Middle frontal gyrus (tissue), 1 donor: ENCODE data around the gene TELO2.
"Not testable (repeated sequence)": the region's sequence is repeated elsewhere in the genome, so short reads cannot be mapped to it uniquely, and the experiment has no call there.

ENCODE experiments used
- DNase-seq: peaks from one replicate; pipeline ENCODE4 v3.0.0-alpha.2; 2015; ENCODE audit warnings: low spot score; ENCODE audit errors: extremely low spot score

TELO2 gene

GRCh38 chr16:1457489-1458245 lies 35.5 kb upstream of the TELO2 start:
- DNase-seq: no peak

DNA sequence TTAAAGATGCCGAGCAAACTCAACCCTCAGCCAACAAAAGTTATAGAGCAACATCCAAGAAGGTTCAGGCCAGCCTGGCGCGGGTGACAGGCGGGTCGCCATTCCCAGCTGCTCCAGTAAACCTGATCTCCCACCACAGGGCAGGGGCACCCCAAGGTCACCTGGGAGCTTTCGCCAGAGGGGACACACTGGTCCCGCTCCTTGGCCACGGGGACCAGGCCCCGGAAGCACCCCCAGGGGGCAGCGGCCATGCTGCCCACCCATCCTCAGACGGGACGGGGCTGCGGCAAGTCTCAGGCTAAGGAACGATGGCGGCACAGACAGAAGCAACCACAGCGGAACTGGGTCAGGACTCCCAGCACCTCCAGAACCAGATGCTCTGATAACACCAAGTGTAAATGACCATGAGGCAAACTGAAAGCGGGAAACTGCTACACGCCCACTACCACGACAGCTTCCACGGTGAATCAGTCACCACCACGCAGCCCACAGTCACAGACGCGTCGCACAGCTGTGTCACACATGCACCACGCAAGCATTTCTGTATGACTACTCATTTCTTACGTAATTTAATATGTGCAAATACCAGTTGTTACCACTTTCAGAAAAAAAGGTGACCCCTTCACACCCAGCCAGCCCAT lies 34.7 kb upstream of the TELO2 start:
- DNase-seq: no peak

DNA sequence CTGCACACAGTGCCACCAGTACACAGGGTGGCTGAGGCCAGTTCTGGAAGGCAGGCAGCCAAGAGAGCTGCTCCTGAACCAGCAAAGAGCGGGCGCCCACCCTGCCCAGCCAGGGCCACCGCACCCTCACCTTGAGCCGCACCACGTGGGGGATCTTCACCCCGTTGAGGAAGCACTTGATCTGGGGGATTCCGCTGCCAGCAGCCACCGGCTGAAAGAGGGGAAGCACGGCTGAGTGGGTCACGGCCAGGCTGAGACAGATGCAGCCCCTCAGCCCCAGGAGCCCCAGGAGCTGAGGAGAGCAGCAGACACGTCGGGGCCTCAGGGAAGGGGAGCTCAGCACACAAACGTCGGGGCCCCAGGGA lies 34.2 kb upstream of the TELO2 start:
- DNase-seq: no peak

- no peak for DNase-seq
Observed at GRCh38 chr16:1459967-1460366, 33.2 kb upstream of the TELO2 start.

DNA sequence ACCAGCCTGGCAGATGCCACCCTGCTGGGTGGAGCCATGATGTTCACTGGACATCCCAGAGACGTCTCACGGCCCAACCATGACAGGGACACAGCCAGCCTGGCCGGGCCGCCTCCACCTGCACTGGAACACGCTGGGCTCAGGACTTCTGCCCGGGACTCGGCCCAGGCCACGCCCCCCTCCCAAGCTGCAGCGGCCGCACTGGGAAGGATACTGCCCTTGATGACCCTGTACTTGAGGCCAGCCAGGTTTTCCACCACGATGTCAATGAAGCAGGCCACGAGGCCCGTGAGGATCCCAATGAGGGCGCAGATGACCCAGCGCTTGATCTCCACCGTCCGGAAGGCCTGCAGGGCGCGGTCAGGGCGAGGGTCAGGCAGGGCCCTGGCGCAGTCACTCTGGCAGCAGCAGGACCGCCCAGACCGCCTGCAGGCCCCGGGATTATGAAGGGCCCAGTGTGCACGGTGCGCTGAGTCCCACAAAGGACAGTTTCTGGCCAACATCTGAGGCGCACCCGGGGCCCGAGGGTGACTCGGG lies 32.5 kb upstream of the TELO2 start:
- no peak for DNase-seq

GRCh38 chr16:1461146-1461545 lies 32.0 kb upstream of the TELO2 start:
- no peak for DNase-seq

DNA sequence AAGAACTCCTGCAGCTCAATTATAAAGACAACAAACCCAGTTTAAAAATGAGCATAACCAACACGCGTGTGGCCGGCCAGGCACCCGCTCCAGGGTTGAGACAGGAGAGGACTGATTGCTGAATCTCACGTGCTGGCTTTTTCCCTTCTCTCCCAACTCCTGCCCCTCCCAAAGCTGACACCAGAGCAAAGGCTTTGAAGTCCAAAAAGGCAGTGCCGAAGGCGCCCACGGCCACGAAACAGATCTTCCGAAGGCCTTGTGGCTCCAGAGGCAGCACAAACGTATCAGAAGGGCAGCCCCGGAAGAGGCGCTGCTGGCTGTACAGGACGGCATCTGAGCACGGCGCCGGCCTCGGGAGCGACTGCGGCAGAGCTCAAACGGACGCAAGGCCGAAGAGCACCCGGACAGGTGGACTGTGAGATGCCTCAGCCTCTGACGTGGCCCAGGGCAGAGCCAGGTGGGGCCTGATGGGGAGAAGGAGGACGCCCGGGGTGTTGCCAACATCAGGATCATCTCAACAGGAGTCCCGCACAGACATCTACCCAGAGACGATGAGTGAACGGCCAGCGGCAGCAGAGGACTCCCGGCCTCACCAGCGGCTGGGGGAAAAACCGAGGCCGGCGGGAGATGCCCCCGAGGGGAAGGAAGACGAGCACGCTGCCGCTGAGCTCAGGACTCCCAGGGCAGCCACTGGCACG lies 28.8 kb upstream of the TELO2 start:
- no peak for DNase-seq

- no peak for DNase-seq
Observed at GRCh38 chr16:1464894-1465566, 28.1 kb upstream of the TELO2 start.

- DNase-seq: no peak
Observed at GRCh38 chr16:1465567-1465915, 27.6 kb upstream of the TELO2 start.

DNA sequence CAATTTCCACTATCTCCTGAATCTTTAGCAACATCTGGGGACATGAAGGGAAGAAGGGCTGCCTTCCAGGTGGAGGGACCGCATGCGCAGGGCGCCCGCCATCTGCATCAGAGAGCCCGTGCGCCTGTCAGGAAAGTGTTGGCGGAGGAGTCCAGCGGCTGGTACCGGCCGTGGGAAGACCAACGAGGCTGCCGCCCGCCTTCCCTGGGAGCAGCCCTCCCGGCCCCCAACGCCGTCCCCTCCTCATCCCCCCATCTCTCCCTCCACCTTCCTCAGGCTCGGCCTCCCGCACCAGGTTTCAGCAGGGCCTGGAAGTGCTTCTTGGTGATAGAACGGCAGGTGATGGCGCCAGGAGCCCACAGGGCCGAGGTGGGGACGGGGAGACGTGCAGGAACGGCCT lies 27.1 kb upstream of the TELO2 start:
- DNase-seq: no peak

- DNase-seq: no peak
Observed at GRCh38 chr16:1466968-1467521, 26.1 kb upstream of the TELO2 start.

DNA sequence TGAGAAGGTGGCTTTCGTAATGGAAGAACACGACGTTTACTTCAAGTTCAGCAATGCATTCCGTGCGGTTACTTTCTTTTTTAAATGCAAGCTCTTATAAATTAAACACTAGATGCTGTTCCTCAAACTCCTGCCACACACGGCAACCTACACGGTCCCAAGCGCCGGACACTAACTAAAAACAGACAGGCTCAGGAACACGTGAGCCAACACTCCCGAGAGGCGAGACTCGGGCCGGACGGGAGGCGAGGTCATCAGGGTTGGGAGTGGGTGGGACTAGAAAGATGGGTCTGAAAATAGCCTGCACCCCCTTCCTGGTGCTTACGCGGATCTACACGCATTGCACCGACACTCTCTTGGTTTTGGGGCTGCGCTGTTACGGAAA lies 24.7 kb upstream of the TELO2 start:
- no peak for DNase-seq

- not testable (repeated sequence) for DNase-seq
Observed at GRCh38 chr16:1469141-1469540, 24.0 kb upstream of the TELO2 start.

DNA sequence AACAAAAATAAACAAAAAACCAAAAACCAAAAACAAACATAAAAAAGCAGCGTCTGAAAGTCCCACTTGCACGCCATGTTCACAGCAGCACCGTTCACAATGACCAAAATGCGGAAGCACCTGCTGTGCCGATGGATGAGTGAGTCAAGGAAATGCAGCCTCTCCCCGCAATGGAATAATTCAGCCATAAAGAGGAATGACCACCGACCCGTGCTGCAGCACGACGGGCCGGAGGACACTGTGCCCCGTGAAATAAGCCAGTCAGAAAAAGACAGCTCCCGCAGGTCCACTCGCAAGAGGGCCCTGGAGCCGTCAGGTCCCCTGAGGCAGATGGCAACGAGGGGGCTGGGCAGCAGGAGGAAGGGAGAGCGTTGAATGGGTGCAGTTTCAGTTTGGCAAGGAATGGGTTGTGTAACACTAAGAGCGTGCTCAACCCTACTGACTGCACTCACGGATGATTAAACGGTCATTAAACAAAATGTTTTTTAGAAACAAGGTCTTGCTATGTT lies 23.4 kb upstream of the TELO2 start:
- DNase-seq: no peak

GRCh38 chr16:1470481-1471251 lies 22.5 kb upstream of the TELO2 start:
- no peak for DNase-seq

GRCh38 chr16:1471569-1472194 lies 21.5 kb upstream of the TELO2 start:
- no peak for DNase-seq

GRCh38 chr16:1472974-1473373 lies 20.2 kb upstream of the TELO2 start:
- DNase-seq: no peak

DNA sequence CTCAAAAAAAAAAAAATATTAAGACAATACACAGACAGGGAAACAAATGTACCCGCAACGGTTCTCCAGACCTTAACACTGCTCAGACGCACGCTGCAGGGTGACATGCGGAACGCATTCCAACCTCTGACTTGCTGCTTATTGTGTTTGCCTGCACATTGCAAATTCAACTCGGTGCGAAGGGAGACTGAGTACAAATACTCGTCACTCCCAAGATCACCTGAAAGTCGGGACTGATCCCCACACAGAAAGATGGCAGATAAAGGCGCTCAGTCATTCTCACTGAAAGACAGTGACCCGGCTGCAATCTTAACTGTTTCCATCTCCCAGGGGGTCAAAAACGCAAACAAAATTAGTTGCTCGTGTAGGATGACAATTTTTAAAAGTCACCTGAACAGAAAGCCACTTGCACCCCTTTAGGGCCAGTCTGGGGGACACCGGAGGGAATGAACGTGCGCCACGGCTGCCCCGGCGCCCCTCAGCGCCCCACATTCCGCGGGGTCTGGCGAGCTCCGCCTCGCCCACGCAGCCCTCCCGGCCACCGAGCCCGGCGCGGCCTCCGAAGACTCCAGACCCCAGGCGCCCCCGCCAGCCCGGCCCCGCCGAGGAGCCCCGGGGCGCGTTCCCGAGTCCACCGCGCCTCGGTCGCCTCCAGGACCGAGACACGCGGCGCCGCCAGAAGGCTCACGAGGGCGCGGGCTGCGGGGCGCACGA lies 18.9 kb upstream of the TELO2 start:
- DNase-seq: no peak

- DNase-seq: peak; percentile 62
Observed at GRCh38 chr16:1474796-1475551, 18.2 kb upstream of the TELO2 start, which contains the start of gene CLCN7. TSS of gene CLCN7 (minus strand) at chr16:1475028. CDS start at chr16:1474974, 54 bp downstream.
